Measurements from ENCODE around the gene RND1. TPM values are rescaled to one million over a fixed set of nuclear protein-coding genes. Genes with fewer than 3 reads are reported as not detected.
"Not testable (repeated sequence)": the region's sequence is repeated elsewhere in the genome, so short reads cannot be mapped to it uniquely, and the experiment has no call there.

RND1 gene
- total RNA-seq (2014; rRNA removed; shearing (Covaris generic)) = 0.88 and 1.9 TPM in 2 replicates

- DNase-seq (ENCODE audit: low spot score) = peak; percentile 98
- in situ Hi-C loops (cut with HindIII; ENCODE audit: low sequenced_read_pairs) = no loop called here
These were observed at the start of gene RND1 for GRCh38 chr12:48865281-48866051. Gene RND1, minus strand, starts transcription at chr12:48865870. Its CDS starts 103 bp downstream, at chr12:48865767.

GRCh38 chr12:48910196-48910595 lies 44.5 kb upstream of the RND1 start:
- in situ Hi-C loops (cut with HindIII; ENCODE audit: low sequenced_read_pairs) = no loop called here
- DNase-seq (ENCODE audit: low spot score) = no peak

GRCh38 chr12:48909698-48910097 lies 44.0 kb upstream of the RND1 start:
- DNase-seq (ENCODE audit: low spot score); in situ Hi-C loops (cut with HindIII; ENCODE audit: low sequenced_read_pairs): not testable (repeated sequence)

- DNase-seq (ENCODE audit: low spot score) = no peak
- in situ Hi-C loops (cut with HindIII; ENCODE audit: low sequenced_read_pairs) = no loop called here
These were observed 41.6 kb upstream of the RND1 start for GRCh38 chr12:48907245-48907644.

GRCh38 chr12:48903982-48904411 lies 38.3 kb upstream of the RND1 start:
- peak; percentile 69 for DNase-seq (ENCODE audit: low spot score)
- in situ Hi-C loops (cut with HindIII; ENCODE audit: low sequenced_read_pairs) = no loop called here

GRCh38 chr12:48903363-48903981 lies 37.8 kb upstream of the RND1 start:
- DNase-seq (ENCODE audit: low spot score) = no peak
- in situ Hi-C loops (cut with HindIII; ENCODE audit: low sequenced_read_pairs) = no loop called here

GRCh38 chr12:48901278-48901677 lies 35.6 kb upstream of the RND1 start:
- in situ Hi-C loops (cut with HindIII; ENCODE audit: low sequenced_read_pairs) = no loop called here
- DNase-seq (ENCODE audit: low spot score) = no peak

GRCh38 chr12:48899651-48900050 lies 34.0 kb upstream of the RND1 start:
- DNase-seq (ENCODE audit: low spot score) = no peak
- in situ Hi-C loops (cut with HindIII; ENCODE audit: low sequenced_read_pairs) = no loop called here

GRCh38 chr12:48894271-48894670 lies 28.6 kb upstream of the RND1 start:
- DNase-seq (ENCODE audit: low spot score) = no peak
- in situ Hi-C loops (cut with HindIII; ENCODE audit: low sequenced_read_pairs) = no loop called here

GRCh38 chr12:48890657-48891418 lies 25.2 kb upstream of the RND1 start:
- in situ Hi-C loops (cut with HindIII; ENCODE audit: low sequenced_read_pairs) = no loop called here
- peak; percentile 95 for DNase-seq (ENCODE audit: low spot score)

- DNase-seq (ENCODE audit: low spot score) = peak; percentile 19
- in situ Hi-C loops (cut with HindIII; ENCODE audit: low sequenced_read_pairs) = no loop called here
These were observed 24.0 kb upstream of the RND1 start for GRCh38 chr12:48889679-48890078.

GRCh38 chr12:48883305-48884161 lies 17.9 kb upstream of the RND1 start:
- DNase-seq (ENCODE audit: low spot score) = no peak
- in situ Hi-C loops (cut with HindIII; ENCODE audit: low sequenced_read_pairs) = no loop called here

GRCh38 chr12:48882972-48883304 lies 17.3 kb upstream of the RND1 start:
- DNase-seq (ENCODE audit: low spot score) = no peak
- in situ Hi-C loops (cut with HindIII; ENCODE audit: low sequenced_read_pairs) = no loop called here

- in situ Hi-C loops (cut with HindIII; ENCODE audit: low sequenced_read_pairs) = no loop called here
These were observed 16.6 kb upstream of the RND1 start for GRCh38 chr12:48882315-48882687.

GRCh38 chr12:48881686-48882314 lies 16.1 kb upstream of the RND1 start:
- in situ Hi-C loops (cut with HindIII; ENCODE audit: low sequenced_read_pairs) = no loop called here
- no peak for DNase-seq (ENCODE audit: low spot score)

More at GRCh38 chr12:48882315-48882687, 16.6 kb upstream of the RND1 start:
- DNase-seq (ENCODE audit: low spot score) = no peak

- in situ Hi-C loops (cut with HindIII; ENCODE audit: low sequenced_read_pairs) = no loop called here
These were observed 15.0 kb upstream of the RND1 start for GRCh38 chr12:48880647-48881046.

GRCh38 chr12:48878548-48878947 lies 12.9 kb upstream of the RND1 start:
- in situ Hi-C loops (cut with HindIII; ENCODE audit: low sequenced_read_pairs) = no loop called here
- no peak for DNase-seq (ENCODE audit: low spot score)

More at GRCh38 chr12:48880647-48881046, 15.0 kb upstream of the RND1 start:
- DNase-seq (ENCODE audit: low spot score) = no peak

- in situ Hi-C loops (cut with HindIII; ENCODE audit: low sequenced_read_pairs) = no loop called here
These were observed 10.4 kb upstream of the RND1 start for GRCh38 chr12:48875944-48876515.

More at GRCh38 chr12:48875944-48876515, 10.4 kb upstream of the RND1 start:
- DNase-seq (ENCODE audit: low spot score) = no peak

All from G401 (cell line).